ENCODE data around the gene CD101. TPM values are rescaled to one million over a fixed set of nuclear protein-coding genes. Genes with fewer than 3 reads are reported as not detected.

The CD101 gene
- total RNA-seq, 1 donor from 2014 or later: not detected

DNA sequence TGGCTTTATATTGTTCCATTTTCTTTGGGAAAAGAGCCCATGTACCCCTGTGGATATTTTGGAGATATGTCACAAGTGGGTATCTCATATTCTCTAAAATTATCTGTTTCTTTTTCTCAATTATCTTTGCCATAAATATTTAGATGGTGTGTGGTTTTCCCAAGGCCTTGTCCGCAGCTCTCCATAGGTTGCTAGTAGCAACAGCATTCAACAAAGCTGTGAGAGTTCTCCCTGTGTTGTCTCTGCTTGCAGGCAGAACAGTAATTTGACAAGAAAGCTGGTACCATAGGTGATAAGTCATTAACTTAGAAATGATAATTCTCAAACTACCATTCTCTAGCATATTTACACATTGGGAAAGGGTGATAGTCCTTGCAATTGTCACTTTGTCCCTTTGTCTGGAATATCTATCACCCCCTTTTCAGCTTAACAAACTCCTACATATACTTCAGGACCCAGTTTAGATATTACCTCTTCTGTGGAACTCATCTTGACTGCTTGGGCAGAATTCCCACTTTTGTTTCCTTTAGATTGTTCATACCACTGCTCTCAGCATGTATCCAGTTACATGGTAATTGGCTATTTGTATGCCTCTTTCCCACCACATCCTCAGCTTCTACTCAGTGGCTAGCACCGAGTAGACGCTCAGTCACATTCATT, 8.9 kb downstream of the CD101 start:
- DNase-seq (ENCODE audit: low spot score in 2 of 2): no peak
- intact Hi-C loops (cut with DNase I): no loop called here
- TF ChIP-seq, protein P1, sequence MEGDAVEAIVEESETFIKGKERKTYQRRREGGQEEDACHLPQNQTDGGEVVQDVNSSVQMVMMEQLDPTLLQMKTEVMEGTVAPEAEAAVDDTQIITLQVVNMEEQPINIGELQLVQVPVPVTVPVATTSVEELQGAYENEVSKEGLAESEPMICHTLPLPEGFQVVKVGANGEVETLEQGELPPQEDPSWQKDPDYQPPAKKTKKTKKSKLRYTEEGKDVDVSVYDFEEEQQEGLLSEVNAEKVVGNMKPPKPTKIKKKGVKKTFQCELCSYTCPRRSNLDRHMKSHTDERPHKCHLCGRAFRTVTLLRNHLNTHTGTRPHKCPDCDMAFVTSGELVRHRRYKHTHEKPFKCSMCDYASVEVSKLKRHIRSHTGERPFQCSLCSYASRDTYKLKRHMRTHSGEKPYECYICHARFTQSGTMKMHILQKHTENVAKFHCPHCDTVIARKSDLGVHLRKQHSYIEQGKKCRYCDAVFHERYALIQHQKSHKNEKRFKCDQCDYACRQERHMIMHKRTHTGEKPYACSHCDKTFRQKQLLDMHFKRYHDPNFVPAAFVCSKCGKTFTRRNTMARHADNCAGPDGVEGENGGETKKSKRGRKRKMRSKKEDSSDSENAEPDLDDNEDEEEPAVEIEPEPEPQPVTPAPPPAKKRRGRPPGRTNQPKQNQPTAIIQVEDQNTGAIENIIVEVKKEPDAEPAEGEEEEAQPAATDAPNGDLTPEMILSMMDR (IDR thresholded peaks at IDR 0.05): no peak
- H3K36me3 ChIP-seq: no peaks in the 10 kb centered on the region
- no peaks in the 10 kb centered on the region for H3K4me1 ChIP-seq
- no peak overlapping the region for H3K27ac ChIP-seq
- no peaks in the 10 kb centered on the region for H3K9me3 ChIP-seq
- no peaks in the 10 kb centered on the region for H3K27me3 ChIP-seq
- H3K4me3 ChIP-seq: no peak overlapping the region

- H3K4me1 ChIP-seq: no peaks in the 10 kb centered on the region
- no peaks in the 10 kb centered on the region for H3K9me3 ChIP-seq
- no peak overlapping the region for H3K27ac ChIP-seq
- no peaks in the 10 kb centered on the region for H3K27me3 ChIP-seq
- no peak for DNase-seq (ENCODE audit: low spot score in 2 of 2)
- TF ChIP-seq, protein P1 (IDR thresholded peaks at IDR 0.05): no peak
- H3K4me3 ChIP-seq: no peak overlapping the region
- no peaks in the 10 kb centered on the region for H3K36me3 ChIP-seq
- intact Hi-C loops (cut with DNase I): no loop called here
These were observed 9.8 kb downstream of the CD101 start for GRCh38 chr1:117011334-117011733.

- H3K4me1 ChIP-seq: no peaks in the 10 kb centered on the region
- TF ChIP-seq, protein P1 (IDR thresholded peaks at IDR 0.05): no peak
- intact Hi-C loops (cut with DNase I): no loop called here
These were observed 11.8 kb downstream of the CD101 start for GRCh38 chr1:117013309-117013858.

GRCh38 chr1:117014209-117014608, 12.6 kb downstream of the CD101 start:
- intact Hi-C loops (cut with DNase I): no loop called here
- no peaks in the 10 kb centered on the region for H3K36me3 ChIP-seq
- H3K27me3 ChIP-seq: no peaks in the 10 kb centered on the region
- no peak for DNase-seq (ENCODE audit: low spot score in 2 of 2)
- no peaks in the 10 kb centered on the region for H3K9me3 ChIP-seq
- H3K4me3 ChIP-seq: no peak overlapping the region
- no peak overlapping the region for H3K27ac ChIP-seq
- no peaks in the 10 kb centered on the region for H3K4me1 ChIP-seq
- TF ChIP-seq, protein P1 (IDR thresholded peaks at IDR 0.05): no peak

More at GRCh38 chr1:117013309-117013858, 11.8 kb downstream of the CD101 start:
- Histone ChIP-seq H3K27me3 (no peaks in the 10 kb centered on the region), H3K9me3 (no peaks in the 10 kb centered on the region), H3K36me3 (no peaks in the 10 kb centered on the region), H3K4me3 (no peak overlapping the region), H3K27ac (no peak overlapping the region)
- DNase-seq (ENCODE audit: low spot score in 2 of 2): no peak

GRCh38 chr1:117015724-117016123, 14.2 kb downstream of the CD101 start:
- Histone ChIP-seq H3K9me3 (no peaks in the 10 kb centered on the region), H3K36me3 (no peaks in the 10 kb centered on the region), H3K4me1 (no peaks in the 10 kb centered on the region), H3K27ac (no peak overlapping the region), H3K27me3 (no peaks in the 10 kb centered on the region), H3K4me3 (no peak overlapping the region)
- DNase-seq (ENCODE audit: low spot score in 2 of 2): no peak
- intact Hi-C loops (cut with DNase I): no loop called here
- TF ChIP-seq, protein P1 (IDR thresholded peaks at IDR 0.05): no peak

All from ascending aorta (tissue), 2 donors.